Measurements from ENCODE around the gene PRPSAP2.

DNA sequence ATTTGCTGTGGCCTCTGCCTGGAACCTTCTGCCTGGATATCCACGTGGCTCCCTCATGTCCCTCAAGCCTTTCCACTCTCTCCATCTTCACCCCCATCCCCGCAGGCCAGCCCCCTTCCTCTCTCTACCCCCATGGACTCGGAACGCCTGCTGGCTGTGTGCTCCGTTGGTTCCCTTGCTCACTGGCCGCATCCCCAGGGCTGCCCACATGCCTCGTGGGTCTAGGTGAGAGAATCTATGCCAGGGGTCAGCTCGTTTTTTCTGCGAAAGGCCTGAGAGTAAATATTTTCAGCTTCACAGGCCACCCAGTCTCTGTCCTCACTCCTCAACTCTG, 106.1 kb downstream of the PRPSAP2 start:
- TF ChIP-seq, protein P1, sequence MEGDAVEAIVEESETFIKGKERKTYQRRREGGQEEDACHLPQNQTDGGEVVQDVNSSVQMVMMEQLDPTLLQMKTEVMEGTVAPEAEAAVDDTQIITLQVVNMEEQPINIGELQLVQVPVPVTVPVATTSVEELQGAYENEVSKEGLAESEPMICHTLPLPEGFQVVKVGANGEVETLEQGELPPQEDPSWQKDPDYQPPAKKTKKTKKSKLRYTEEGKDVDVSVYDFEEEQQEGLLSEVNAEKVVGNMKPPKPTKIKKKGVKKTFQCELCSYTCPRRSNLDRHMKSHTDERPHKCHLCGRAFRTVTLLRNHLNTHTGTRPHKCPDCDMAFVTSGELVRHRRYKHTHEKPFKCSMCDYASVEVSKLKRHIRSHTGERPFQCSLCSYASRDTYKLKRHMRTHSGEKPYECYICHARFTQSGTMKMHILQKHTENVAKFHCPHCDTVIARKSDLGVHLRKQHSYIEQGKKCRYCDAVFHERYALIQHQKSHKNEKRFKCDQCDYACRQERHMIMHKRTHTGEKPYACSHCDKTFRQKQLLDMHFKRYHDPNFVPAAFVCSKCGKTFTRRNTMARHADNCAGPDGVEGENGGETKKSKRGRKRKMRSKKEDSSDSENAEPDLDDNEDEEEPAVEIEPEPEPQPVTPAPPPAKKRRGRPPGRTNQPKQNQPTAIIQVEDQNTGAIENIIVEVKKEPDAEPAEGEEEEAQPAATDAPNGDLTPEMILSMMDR (IDR thresholded peaks at IDR 0.05): no peak
- TF ChIP-seq POLR2AphosphoS5 (IDR thresholded peaks at IDR 0.05; ENCODE audit: insufficient read depth in 1 of 2, low read depth in 1 of 2): no peak

Measured in vagina (tissue), 2 donors.